CD4-positive, alpha-beta T cell treated with Interleukin-17A for 4 hours (primary cell): ENCODE measurements around the gene RRAS.

Experiments used
- DNase-seq: peaks from one replicate; pipeline ENCODE4 v3.0.0-alpha.2; 2020; ENCODE audit warnings: mixed read lengths

Gene RRAS

GRCh38 chr19:49640113-49640898, at the start of gene RRAS:
TSS of gene RRAS (minus strand) at chr19:49640143. CDS start at chr19:49640098, 45 bp downstream.
- DNase-seq = peak; percentile 100

DNA sequence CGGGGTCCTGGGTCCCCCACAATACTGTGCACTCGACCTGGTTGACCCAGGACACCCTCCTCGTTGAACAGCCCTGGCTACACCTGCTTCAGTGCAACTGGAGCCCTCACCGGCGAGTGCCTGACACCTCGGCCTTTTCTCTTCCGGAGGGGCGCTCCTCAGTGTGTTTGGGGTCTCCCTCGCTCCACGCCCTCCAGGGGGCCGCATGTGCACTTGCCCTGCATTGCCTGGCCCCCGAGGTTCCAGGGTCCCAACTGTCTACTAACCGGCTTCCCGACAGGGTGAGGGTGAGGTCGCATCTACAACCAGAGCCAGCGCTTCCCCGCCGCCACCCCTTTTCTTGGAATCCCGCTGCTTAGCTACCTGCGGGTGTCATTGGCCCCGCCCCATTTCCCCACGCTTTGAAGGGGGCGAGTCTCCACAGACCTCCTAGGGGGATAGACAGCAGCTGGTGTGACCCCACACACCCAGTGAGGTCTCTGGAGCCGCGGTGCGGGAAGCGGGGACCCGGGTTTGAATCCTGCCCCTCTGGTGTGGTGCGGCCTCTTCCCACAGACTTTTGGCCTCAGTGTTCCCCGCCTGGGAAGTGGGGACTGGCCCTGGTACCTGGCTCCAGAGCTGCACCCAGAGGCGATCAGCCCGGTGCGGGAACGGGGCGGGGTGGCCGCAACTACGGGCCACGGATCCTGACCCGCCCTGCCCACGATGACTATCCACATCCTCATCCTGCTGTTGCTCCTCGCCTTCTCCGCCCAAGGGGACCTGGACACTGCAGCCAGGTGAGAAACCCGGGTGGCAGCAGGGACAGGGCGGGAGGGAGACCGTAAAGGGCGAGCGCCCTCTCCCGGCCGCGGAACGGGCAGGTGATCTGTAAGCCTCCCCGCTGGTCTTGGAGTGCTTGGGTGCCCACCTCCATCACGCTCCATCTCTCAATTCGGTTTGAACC, 49.5 kb upstream of the RRAS start, which contains the start of gene ADM5:
Gene ADM5 (plus strand): TSS at position 462 of the 946 bp plus-strand sequence. CDS start 244 bp downstream, at position 706.
- peak; percentile 65 for DNase-seq

DNA sequence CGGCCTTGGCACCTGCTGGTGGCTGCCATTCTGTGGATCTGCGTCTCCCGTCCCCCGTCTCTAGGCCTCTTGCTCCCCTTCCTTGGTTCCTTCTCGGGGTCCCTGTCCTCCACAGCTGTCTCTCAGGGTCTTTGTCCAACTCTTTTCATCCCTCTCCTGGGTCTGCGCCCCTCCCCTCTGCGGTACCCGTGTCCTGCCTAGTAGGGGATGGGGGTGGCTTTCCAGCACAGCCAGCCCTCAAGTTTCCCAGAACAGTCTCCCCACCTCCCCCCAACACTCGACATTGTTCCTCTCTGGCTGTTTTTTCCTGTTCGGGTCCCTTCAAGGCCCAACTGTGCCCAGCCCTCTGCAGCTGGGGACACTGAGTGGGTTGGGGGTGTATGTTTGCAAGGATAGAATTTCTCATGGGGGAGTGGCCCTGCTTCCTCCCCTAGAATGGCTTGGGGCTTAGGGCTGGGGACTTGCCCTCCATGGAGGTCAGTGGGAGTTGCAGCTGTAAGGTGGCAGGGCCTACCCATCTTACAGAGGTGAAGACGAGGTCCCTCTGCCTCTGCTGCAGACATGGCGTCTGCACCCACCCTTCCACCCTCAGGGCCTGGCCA, 48.7 kb upstream of the RRAS start:
- DNase-seq = no peak

- DNase-seq = no peak
Measured at GRCh38 chr19:49687566-49688316, 47.8 kb upstream of the RRAS start.

DNA sequence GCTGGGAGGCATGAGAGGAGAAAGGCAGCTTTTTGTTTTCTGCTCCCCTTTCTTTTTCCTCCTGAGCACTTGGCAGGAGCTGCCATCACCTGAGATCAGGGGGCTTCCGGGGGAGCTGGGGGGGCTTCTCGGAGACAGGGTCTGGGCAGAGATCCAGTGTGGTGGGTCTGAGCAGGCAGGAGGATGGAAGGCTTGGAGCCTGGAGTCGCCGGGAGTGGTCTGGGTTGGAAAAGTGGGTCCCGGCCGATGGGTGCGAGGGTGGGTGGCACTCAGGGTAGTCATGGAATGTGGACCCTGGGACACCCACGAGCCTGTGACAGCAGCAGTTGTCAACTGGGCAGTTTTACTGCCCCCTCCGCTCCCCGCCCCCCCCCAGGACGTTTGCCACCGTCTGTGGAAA, 47.2 kb upstream of the RRAS start:
- no peak for DNase-seq

GRCh38 chr19:49686503-49687088, 46.7 kb upstream of the RRAS start:
- DNase-seq = no peak

GRCh38 chr19:49685845-49686332, 45.9 kb upstream of the RRAS start:
- no peak for DNase-seq

GRCh38 chr19:49684983-49685553, 45.1 kb upstream of the RRAS start:
- no peak for DNase-seq

- DNase-seq = peak; percentile 39
Measured at GRCh38 chr19:49684251-49684982, 44.5 kb upstream of the RRAS start.

DNA sequence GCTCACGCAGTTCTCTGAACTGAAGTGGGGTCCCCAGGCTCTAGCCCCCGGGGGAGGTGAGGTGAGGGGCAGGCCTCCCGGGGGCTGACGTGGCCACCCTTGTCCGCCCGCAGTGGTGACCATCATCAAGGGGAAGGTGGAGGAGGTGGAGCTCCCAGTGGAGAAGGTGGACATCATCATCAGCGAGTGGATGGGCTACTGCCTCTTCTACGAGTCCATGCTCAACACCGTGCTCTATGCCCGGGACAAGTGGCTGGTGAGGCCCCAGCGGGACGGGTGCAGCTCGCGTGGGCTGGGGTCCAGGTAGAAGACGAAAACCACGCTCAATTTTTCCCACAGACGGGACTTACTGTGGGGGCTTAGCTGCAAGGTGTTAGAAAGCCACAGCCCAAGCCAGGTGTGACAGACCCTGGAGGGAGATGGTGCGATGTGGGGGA, 43.9 kb upstream of the RRAS start:
- DNase-seq = no peak

GRCh38 chr19:49682274-49682673, 42.3 kb upstream of the RRAS start:
- no peak for DNase-seq

DNA sequence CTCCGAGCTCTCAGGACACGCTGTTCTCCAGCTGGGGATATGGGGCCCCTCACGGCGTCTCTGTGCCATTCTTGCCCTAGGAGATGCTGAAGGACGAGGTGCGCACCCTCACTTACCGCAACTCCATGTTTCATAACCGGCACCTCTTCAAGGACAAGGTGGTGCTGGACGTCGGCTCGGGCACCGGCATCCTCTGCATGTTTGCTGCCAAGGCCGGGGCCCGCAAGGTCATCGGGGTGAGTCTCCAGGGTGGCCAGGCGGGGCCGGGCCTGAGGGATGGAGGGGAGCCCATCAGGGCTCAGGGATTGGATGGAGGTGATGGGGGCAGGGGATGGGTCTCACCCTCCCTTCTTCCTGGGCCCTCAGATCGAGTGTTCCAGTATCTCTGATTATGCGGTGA, 41.9 kb upstream of the RRAS start:
- no peak for DNase-seq

DNA sequence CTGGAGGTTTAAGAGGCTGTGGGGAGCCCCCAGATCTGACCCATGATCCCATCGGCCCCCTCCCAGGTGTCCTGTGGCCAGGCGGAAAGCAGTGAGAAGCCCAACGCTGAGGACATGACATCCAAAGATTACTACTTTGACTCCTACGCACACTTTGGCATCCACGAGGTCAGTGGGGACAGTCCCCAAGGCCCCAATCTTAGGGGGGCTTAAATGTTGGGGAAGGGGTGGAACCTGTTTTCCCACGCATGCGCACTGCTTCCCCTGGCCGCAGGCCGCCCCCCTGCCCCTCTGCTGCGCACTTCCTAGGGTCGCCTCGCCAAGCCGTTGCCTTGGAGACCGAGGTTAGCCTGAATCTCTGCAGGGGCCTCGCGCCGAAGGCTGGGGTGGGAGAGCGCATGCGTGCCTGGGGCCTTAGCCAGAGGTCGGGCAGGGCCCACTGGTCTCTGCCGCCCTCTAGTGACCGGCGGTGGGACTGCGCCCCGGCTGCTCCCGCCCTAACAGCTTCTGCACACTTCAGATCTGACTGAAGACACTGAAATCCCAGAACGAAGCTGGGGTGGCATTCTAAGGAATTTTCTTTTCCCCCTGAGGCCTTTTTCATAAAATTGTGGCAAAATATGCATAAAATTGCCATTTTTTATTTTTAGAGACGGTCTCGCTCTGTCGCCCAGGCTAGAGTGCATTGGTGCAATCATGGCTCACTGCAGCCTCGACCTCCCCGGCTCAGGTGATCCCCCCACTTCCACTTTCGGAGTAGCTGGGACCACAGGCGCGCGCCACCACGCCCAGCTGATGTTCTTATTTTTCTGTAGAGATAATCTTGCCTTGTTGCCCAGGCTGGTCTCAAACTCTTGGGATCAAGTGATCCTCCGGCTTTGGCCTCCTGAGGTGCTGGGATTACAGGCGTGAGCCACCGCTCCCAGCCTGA, 40.7 kb upstream of the RRAS start:
- DNase-seq = peak; percentile 96

GRCh38 chr19:49679771-49680413, 39.9 kb upstream of the RRAS start:
- no peak for DNase-seq

DNA sequence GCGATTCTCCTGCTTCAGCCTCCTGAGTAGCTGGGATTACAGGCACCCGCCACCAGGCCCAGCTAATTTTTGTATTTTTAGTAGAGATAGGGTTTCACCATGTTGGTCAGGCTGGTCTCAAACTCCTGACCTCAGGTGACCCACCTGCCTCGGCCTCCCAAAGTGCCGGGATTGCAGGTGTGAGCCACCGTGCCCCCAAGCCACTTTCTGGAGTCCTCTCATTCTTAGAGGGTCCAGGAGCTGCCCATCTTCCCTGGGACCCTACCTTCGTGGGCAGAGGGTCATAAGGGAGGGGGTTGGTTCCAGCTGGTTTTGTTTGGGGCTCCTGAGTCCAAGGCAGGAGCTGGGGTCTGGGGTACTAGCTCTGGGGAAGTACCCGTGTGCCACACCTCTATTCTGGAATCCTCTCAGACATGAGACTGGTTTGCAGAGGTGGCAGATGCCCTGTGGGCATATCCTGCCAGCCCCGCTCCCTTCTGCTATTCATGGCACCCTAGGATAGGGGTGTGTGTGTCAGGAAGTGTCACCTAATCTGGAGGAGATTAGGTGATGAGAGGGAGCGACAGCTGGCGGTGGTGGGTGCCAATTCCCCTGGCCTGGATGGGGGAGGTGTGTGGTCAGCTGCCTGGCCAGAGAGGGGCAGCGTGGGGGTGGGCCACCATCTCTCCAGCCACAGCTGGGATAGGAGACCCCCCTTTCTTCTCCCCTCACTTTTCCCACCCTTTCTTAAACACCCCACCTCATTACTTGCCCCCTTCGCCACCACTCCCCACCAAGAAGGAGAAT, 39.2 kb upstream of the RRAS start:
- DNase-seq = no peak

DNA sequence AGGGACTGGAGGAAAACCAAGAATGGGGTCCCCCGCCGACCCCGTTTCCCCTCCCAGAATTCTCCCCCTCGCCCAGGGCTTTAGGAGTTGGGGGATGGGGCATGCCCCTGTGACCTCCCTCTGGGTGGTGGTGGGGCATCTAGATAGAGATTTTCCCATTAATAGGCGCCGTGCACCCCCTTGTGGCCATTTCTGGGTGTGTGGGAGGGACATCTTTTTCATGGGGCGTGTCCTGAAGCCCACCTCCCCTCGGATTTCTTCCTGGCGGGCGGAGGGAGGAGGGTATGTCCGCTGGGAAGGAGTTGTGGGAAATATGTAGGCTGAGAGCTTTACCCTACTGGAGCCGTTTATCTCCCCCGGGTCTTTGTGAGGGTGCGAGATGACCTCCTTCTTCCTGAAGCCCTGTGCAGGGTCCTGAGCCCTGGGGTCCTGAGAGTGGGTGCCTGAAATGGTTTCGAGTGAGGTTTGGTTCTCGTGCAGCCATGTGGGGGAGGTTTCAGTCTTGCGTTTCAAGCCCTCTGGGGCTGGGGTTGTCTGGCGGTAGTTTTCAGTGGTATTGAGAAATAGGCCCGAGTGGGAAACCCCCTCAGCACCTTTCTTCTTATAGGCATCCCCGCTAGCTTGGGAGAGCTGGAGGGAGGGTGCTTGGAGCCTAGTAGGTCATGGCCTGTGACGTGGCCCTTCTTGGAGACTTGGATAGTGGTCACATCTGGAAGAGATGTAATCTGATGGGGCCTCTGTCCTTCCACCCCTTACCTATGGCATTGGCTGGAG, 38.1 kb upstream of the RRAS start:
- DNase-seq = peak; percentile 84

- DNase-seq = peak; percentile 44
Measured at GRCh38 chr19:49677231-49677900, 37.4 kb upstream of the RRAS start, which contains the start of gene PRMT1. TSS of gene PRMT1 (plus strand) at chr19:49677271. CDS start at chr19:49677281, 10 bp downstream.
